ENCODE results near the gene WDR13.

WDR13 gene

DNA sequence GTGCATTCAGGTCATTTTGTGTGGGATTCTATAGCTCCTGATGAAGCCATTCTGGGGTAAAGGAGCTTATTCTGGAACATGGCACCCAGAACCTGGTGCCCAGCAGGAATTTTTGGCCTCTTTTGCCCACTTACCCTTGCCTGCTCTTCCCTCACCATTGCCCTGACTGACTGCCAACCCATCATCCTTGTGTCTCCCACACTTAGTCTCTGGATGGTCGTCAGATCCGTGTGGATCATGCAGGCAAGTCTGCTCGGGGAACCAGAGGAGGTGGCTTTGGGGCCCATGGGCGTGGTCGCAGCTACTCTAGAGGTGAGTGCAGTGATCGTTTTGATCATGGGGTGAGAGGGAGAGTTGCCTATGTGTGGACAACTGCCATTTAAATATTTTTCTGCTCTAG is 21.2 kb upstream of the WDR13 start:
- DNase-seq = no peak
- in situ Hi-C loops (cut with HindIII; ENCODE audit: low pct_ligation_motif_present, low sequenced_read_pairs) = no loop called here
- Histone ChIP-seq H3K4me3 (ENCODE audit: low read depth, low read length) (peak overlapping the region; percentile 80), H3K36me3 (replicated peaks) (peaks cover 45% of the 10 kb centered on the region), H3K27ac (no peak overlapping the region), H3K27me3 (replicated peaks) (no peaks in the 10 kb centered on the region)
- TF ChIP-seq, protein P1, sequence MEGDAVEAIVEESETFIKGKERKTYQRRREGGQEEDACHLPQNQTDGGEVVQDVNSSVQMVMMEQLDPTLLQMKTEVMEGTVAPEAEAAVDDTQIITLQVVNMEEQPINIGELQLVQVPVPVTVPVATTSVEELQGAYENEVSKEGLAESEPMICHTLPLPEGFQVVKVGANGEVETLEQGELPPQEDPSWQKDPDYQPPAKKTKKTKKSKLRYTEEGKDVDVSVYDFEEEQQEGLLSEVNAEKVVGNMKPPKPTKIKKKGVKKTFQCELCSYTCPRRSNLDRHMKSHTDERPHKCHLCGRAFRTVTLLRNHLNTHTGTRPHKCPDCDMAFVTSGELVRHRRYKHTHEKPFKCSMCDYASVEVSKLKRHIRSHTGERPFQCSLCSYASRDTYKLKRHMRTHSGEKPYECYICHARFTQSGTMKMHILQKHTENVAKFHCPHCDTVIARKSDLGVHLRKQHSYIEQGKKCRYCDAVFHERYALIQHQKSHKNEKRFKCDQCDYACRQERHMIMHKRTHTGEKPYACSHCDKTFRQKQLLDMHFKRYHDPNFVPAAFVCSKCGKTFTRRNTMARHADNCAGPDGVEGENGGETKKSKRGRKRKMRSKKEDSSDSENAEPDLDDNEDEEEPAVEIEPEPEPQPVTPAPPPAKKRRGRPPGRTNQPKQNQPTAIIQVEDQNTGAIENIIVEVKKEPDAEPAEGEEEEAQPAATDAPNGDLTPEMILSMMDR (IDR thresholded peaks at IDR 0.05; ENCODE audit: low read depth, low read length, missing control alignments) = no peak

DNA sequence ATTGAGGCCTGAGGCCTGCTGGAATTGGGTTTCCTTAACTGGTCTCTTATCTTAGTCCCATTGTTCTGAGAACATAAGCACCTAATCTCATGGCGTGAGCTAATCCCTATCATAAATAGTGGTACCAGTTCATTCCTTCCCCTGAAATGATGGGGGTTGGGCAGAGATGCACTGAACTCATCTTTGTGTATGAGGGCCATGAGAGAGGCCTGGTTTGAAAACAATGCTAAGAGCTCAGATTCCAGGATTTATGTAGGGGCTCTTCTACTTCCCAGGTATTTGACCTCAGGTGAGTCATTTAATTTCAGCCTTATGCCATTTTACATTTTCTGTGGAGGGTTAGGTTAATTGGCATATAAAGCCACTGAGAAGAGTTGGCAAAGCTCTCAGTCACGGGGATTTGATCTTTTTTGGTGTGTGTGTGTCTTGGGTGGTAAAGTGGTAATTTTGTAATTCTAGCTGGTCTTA is 18.6 kb upstream of the WDR13 start:
- H3K36me3 ChIP-seq (replicated peaks) = peaks cover 45% of the 10 kb centered on the region
- no peak for DNase-seq
- no peak overlapping the region for H3K27ac ChIP-seq
- H3K4me3 ChIP-seq (ENCODE audit: low read depth, low read length) = no peak overlapping the region
- H3K27me3 ChIP-seq (replicated peaks) = no peaks in the 10 kb centered on the region
- TF ChIP-seq, protein P1 (IDR thresholded peaks at IDR 0.05; ENCODE audit: low read depth, low read length, missing control alignments) = no peak
- in situ Hi-C loops (cut with HindIII; ENCODE audit: low pct_ligation_motif_present, low sequenced_read_pairs) = no loop called here

DNA sequence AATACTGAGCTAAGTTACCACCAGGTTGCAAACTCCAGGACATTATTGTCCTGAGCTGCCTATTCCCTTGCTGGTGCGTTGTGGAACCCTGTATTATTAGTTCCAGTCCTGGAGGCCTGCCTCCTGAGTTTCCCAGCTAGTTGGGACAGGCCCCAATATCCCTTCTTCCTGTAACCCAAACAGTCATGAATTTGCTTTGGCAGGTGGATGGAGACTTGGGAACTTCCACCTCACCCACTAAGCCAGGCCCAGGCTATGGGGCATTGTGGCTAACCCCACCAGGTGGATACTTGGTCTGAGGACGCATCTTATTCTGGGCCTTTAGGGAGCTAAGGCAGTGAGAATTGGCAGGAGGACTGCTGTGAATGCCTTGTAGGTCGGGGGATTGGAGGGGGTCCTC is 18.0 kb upstream of the WDR13 start:
- DNase-seq = no peak
- Histone ChIP-seq H3K27ac (no peak overlapping the region), H3K36me3 (replicated peaks) (peaks cover 45% of the 10 kb centered on the region), H3K27me3 (replicated peaks) (no peaks in the 10 kb centered on the region), H3K4me3 (ENCODE audit: low read depth, low read length) (no peak overlapping the region)
- in situ Hi-C loops (cut with HindIII; ENCODE audit: low pct_ligation_motif_present, low sequenced_read_pairs) = no loop called here
- TF ChIP-seq, protein P1 (IDR thresholded peaks at IDR 0.05; ENCODE audit: low read depth, low read length, missing control alignments) = no peak

DNA sequence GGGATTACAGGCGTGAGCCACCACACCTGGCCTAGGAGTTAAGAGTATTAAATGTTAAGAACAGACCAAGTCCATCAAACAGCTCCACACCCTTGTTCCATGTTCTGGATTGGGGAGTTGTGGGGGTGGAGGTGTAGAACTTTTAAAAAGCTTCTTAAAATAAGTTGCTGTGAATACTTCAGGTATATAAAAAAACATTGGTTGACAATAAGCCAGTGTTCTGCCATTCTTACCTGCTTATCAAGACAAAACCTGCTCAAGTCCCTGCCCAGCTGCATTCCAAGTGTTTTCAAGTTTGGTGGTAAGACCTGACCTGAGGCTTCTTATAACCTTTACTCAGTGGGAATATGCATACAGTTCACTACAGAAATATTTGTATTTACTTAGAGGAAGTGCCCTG is 16.6 kb upstream of the WDR13 start:
- no peak for DNase-seq
- TF ChIP-seq, protein P1 (IDR thresholded peaks at IDR 0.05; ENCODE audit: low read depth, low read length, missing control alignments) = no peak
- no peak overlapping the region for H3K27ac ChIP-seq
- peaks cover 37% of the 10 kb centered on the region for H3K36me3 ChIP-seq (replicated peaks)
- H3K4me3 ChIP-seq (ENCODE audit: low read depth, low read length) = no peak overlapping the region
- in situ Hi-C loops (cut with HindIII; ENCODE audit: low pct_ligation_motif_present, low sequenced_read_pairs) = no loop called here
- no peaks in the 10 kb centered on the region for H3K27me3 ChIP-seq (replicated peaks)

DNA sequence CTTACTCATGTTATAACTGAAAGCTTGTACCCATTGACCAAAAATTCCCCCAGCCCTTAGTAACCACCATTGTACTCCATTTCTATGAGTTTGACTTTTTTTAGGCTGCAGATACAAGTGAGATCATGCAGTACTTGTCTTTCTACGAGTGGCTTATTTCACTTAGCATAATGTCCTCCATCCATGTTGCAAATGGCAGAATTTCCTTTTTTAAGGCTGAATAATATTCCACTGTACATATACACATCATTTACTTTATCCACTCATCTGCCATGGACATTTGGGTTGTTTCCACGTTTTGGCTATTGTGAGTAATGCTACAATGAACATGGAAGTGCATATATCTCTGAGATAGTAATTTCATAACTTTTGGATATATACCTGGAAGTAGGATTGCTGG is 12.6 kb upstream of the WDR13 start:
- H3K36me3 ChIP-seq (replicated peaks) = peaks cover 4% of the 10 kb centered on the region
- in situ Hi-C loops (cut with HindIII; ENCODE audit: low pct_ligation_motif_present, low sequenced_read_pairs) = no loop called here
- no peak for DNase-seq
- H3K27ac ChIP-seq = no peak overlapping the region
- TF ChIP-seq, protein P1 (IDR thresholded peaks at IDR 0.05; ENCODE audit: low read depth, low read length, missing control alignments) = no peak
- H3K4me3 ChIP-seq (ENCODE audit: low read depth, low read length) = no peak overlapping the region
- H3K27me3 ChIP-seq (replicated peaks) = no peaks in the 10 kb centered on the region

DNA sequence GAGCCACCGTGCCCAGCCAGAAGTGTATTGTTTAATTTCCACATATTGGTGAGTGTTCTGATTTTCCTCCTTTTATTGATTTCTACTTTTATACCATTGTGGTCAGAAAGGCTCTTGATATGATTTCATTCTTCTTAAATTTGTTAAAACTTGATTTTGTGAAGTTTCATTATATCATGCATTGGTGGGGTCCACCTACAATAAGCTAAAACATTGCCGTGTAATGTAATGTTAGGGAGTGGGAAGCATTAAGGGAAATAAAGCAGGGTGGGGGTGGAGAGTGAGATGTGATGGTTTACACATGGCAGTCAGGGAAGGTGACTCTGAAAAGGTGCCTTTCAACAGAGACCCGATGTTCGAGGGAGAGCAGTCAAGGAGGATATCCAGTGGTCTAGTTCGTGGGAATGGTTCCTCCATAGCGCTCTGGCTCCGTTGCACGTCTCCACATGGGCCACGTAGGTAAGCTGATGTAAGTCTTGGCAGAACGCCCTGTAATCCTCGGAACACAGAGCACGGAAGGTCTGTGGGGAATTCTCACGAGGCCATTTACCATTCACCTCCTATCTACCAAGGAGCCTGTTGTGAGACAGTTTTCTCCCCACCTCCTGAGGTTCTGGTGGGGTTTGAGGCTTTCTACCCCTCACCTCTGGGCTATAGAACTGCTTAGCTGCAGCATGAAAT is 7.7 kb upstream of the WDR13 start:
- no peak for DNase-seq
- no peak overlapping the region for H3K27ac ChIP-seq

More for the DNA sequence above, 7.7 kb upstream of the WDR13 start:
- Histone ChIP-seq H3K27me3 (replicated peaks) (no peaks in the 10 kb centered on the region), H3K4me3 (ENCODE audit: low read depth, low read length) (no peak overlapping the region), H3K36me3 (replicated peaks) (no peaks in the 10 kb centered on the region)
- TF ChIP-seq, protein P1 (IDR thresholded peaks at IDR 0.05; ENCODE audit: low read depth, low read length, missing control alignments) = no peak
- in situ Hi-C loops (cut with HindIII; ENCODE audit: low pct_ligation_motif_present, low sequenced_read_pairs) = no loop called here
